Non-pigmented ciliary epithelial cell (primary cell): ENCODE data around the gene MYH6.

Experiments used
- DNase-seq: peaks from one replicate; pipeline ENCODE4 v3.0.0-alpha.2; 2010; ENCODE audit warnings: low read depth

MYH6 gene

GRCh38 chr14:23376482-23377197, 31.4 kb downstream of the MYH6 start, which contains the start of gene CMTM5:
Gene CMTM5 (plus strand): TSS chr14:23377046. CDS start chr14:23377252, 206 bp downstream.
- DNase-seq: no peak

DNA sequence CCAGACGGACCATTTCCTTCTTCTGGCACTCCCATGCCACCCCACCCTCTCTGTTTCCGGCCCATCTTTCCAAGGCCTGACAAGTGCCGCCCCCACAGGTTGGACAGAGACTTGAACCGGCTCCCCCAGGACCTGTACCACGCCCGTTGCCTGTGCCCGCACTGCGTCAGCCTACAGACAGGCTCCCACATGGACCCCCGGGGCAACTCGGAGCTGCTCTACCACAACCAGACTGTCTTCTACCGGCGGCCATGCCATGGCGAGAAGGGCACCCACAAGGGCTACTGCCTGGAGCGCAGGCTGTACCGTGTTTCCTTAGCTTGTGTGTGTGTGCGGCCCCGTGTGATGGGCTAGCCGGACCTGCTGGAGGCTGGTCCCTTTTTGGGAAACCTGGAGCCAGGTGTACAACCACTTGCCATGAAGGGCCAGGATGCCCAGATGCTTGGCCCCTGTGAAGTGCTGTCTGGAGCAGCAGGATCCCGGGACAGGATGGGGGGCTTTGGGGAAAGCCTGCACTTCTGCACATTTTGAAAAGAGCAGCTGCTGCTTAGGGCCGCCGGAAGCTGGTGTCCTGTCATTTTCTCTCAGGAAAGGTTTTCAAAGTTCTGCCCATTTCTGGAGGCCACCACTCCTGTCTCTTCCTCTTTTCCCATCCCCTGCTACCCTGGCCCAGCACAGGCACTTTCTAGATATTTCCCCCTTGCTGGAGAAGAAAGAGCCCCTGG, 32.4 kb downstream of the MYH6 start:
- no peak for DNase-seq

DNA sequence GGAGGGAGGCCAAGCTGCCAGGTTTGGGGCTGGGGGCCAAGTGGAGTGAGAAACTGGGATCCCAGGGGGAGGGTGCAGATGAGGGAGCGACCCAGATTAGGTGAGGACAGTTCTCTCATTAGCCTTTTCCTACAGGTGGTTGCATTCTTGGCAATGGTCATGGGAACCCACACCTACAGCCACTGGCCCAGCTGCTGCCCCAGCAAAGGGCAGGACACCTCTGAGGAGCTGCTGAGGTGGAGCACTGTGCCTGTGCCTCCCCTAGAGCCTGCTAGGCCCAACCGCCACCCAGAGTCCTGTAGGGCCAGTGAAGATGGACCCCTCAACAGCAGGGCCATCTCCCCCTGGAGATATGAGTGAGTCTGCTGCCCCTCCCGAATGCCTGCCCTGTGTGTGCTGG, 35.0 kb downstream of the MYH6 start:
- no peak for DNase-seq

- no peak for DNase-seq
Measured at GRCh38 chr14:23372509-23372908, 35.6 kb downstream of the MYH6 start, which contains the start of gene IL25. Gene IL25 (plus strand): TSS chr14:23372809.

- DNase-seq: no peak
Measured at GRCh38 chr14:23371865-23372264, 36.2 kb downstream of the MYH6 start.

DNA sequence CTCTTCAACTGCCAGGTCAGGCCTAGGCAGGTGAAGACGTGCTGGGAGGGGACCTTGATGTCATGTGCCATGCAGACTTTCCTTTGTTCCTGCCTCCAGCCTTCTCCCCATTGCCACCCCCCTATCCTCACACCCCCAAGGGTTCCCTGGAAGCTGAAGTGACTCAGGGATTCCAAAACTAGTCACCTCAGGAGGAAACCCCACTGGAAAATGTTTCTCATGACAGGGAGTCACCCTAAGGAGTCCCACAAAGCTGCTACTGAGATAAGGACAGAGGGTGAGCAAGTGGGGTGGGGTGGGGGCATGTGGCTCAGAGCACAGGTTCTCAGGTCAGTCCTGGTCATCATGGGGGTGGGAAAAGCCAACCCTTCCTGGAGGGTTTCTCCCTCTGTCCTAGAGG, 37.9 kb downstream of the MYH6 start:
- DNase-seq: no peak

GRCh38 chr14:23366426-23366921, 41.6 kb downstream of the MYH6 start:
- DNase-seq: no peak

- DNase-seq: no peak
Measured at GRCh38 chr14:23365732-23366425, 42.2 kb downstream of the MYH6 start.

GRCh38 chr14:23365036-23365731, 42.9 kb downstream of the MYH6 start, which contains the start of gene EFS:
Gene EFS (minus strand): TSS chr14:23365172. CDS start chr14:23365025, 147 bp downstream.
- no peak for DNase-seq

GRCh38 chr14:23364164-23365035, 43.7 kb downstream of the MYH6 start:
- DNase-seq: no peak

DNA sequence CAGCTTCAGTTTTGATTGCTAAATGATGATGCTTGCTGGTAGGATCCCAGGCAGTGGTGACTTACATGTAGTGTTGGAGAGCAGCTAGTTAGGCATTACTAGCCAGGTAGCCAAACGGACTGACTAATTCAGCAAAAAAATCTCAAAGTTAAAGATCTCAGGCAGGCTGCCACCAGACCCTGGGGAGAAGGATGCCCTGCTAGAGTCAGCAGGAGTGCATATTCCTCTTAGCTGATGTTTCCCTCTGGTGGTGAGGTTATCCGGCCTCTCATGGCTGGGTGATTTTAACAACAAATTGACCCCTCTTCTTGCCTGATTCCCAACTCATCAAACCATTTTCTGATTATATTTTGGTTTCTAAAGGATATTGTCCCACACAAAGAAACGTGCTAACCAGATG, 45.9 kb downstream of the MYH6 start:
- DNase-seq: no peak

DNA sequence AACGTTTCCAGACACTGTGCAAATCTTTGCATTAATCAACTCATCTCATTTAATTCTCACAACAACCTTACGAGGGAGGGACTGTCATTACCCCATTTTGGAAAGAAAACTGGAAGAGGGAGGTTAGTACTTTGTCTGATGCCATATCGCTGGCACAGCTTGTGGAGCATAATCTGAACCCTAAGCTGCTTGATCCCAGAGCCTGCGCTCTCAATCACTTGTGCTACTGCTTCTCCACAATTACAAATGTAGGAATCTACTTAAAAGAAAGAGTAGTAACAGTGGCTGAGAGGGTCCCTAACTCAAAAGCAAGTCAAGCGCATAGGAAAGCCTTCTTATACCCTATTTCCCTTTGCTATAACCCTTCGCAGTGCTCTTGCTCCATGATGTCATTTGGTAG, 46.3 kb downstream of the MYH6 start:
- no peak for DNase-seq

GRCh38 chr14:23361320-23361719, 46.8 kb downstream of the MYH6 start:
- no peak for DNase-seq

DNA sequence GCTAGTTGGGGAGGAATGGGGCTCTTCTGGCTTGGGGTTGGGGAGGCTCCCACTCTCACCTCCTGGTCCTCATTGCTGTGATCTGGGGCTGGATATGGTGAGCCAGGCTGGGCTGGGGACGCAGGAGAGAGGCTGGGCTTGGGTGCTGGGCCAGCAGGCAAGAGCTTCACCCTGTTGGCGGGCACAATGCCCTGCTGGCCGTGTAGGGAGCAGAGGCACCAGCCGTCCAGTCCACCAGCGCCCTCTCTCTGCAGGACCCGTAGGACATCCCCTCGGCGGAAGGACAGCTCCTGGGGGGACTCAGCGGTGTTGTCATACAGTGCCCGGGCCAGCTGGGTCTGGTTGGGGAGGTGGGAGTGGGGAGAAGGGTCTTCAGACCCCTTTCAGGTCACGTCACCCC, 47.6 kb downstream of the MYH6 start:
- DNase-seq: no peak

- no peak for DNase-seq
Measured at GRCh38 chr14:23359722-23360447, 48.2 kb downstream of the MYH6 start.

DNA sequence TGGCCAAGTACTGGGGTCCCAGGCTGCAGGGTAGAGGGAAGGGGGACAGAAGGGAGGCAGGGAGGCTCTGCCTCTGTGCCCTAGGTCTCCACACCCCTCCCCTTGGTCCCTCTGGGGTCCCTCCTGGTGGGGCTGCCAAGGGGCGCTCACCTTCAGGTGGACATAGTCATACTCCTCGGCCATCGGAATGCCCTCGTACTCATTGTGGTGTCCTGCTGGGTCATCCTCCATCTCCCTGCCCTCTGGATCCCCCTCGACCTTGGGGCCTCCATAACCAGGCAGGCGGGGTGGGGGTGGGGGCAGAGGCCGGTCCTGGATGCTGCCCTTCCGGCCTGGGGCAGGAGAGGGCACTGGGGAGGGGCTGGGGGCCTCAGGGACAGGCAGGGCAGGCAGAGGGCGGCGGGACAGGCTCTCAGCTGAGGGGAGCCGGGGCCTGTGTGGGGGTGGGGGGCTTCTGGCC, 48.9 kb downstream of the MYH6 start:
- no peak for DNase-seq

DNA sequence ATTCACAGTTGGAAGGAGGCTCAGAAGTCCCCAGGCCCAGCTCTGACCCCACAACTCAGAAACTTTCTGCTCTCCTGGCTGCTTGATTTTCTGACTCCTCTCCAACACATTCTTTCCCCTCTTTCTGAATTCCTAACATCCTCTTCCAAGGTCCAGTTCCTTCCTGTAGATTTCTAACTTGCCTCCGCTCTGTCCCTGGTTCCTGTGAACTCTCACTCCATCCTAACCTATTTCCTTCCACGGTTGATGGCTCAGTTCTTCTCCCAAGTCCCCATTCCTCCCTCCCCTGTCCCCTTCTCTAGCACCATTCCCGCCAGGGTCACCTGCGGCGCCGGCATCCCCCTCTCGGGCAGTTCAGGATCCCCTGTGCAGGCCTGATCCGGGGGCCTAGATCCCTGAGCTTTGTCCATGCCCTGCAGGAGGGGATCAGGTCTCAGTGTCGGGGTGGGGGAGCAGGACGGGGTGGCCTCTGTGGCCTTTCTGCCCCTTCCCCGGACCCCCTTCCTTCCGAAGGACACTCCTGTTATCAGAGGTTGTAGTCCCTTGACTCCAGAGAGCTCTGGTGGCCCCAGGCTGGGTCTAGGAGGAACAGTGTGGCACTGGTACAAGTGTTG, 49.4 kb downstream of the MYH6 start:
- no peak for DNase-seq

DNA sequence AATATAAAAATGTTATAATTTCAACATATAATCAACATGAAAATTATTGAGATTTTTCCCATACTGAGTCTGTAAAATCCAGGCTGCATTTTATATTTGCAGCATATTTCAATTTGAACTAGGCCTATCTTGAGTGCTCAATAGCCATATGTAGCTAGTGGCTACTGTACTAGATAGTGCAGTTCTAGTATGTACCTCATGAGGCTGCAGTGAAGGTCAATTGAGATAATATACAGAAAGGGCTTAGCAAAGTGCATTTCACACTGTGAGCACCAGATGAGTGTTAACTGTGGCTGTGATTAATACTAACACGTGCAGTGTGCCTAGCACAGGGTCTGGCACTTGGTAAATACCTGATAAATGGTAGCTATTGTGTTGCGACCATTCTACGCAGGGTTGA, 50.0 kb downstream of the MYH6 start:
- DNase-seq: no peak

DNA sequence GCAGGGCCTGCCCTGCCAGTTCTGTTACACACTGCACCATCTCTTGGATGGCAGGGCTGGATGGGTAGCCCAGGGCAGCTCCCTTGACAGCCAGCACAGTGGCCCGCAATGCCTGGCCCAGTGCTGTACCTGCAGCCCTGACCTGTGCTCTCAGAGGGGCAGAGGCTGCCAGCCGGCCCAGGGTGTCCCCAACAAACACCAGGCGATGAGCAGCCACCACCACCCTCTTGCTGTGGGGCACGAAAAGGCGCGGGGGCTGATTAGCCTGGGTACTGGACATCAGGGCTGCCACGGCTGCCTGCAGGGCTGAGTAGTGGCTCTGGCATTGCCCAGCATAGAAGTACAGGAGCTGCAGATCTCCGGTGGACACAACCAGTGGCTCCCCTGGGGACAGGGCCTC, 50.8 kb downstream of the MYH6 start:
- no peak for DNase-seq

- DNase-seq: no peak
Measured at GRCh38 chr14:23356662-23357061, 51.4 kb downstream of the MYH6 start.
